Retinal pigment epithelial cell (primary cell): Measurements from ENCODE around the gene IL34.
"Not testable (repeated sequence)": the region's sequence is repeated elsewhere in the genome, so short reads cannot be mapped to it uniquely, and the experiment has no call there.

Experiments
- DNase-seq: peaks from one replicate; pipeline ENCODE4 v3.0.0-alpha.2; 2010; ENCODE audit warnings: low read depth
- H3K4me3 ChIP-seq: 2 replicates; pipeline ENCODE4 v1.5.1; 2011; ENCODE audit warnings: mild to moderate bottlenecking, low read length, control low read depth, moderate library complexity
- TF ChIP-seq, protein P1 (sequence below): conservative IDR thresholded peaks from 2 replicates; pipeline ENCODE4 v1.5.1; 2011; ENCODE audit warnings: low read depth, low read length, control low read depth, inconsistent platforms

The IL34 gene

DNA sequence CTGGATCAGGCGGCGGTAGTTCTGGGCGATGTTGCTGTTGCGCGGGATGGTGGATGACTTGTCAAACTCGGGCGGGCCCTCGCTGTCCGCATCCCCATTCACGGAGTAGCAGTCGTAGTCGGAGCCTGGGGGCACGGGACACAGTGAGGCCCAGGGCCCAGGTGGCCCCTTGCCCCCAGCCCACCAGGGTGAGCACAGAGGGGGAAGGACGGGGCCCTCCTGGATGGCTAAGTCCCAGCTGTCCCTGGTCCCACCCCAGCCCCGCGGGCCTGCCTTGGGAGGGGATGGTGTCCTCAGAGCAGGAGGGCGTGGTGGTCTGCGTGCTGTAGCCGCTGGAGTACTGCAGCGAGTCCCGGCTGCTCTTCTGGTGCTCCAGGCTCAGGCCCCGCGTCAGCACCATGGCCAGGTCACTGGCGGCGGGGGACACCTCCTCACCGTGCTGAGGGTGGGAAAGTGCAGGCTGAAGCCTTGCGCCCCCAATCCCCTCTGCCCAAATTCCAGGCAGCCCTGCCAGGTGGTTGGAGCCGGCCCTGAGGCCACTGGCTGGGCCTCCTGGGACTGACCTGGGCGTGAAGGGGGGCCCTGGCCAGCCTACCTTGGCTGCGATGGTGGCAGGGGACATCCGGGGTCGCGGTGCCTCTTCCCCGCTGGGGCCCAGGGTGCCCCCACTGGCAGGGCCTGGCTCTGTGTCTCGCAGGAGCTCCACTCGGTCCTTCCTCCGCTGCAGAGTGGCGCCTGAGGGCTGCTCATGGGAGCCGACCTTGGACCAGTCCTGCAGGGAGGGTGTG lies 18.2 kb downstream of the IL34 start:
- DNase-seq: no peak
- no peak overlapping the region for H3K4me3 ChIP-seq
- TF ChIP-seq, protein P1, sequence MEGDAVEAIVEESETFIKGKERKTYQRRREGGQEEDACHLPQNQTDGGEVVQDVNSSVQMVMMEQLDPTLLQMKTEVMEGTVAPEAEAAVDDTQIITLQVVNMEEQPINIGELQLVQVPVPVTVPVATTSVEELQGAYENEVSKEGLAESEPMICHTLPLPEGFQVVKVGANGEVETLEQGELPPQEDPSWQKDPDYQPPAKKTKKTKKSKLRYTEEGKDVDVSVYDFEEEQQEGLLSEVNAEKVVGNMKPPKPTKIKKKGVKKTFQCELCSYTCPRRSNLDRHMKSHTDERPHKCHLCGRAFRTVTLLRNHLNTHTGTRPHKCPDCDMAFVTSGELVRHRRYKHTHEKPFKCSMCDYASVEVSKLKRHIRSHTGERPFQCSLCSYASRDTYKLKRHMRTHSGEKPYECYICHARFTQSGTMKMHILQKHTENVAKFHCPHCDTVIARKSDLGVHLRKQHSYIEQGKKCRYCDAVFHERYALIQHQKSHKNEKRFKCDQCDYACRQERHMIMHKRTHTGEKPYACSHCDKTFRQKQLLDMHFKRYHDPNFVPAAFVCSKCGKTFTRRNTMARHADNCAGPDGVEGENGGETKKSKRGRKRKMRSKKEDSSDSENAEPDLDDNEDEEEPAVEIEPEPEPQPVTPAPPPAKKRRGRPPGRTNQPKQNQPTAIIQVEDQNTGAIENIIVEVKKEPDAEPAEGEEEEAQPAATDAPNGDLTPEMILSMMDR: no peak

DNA sequence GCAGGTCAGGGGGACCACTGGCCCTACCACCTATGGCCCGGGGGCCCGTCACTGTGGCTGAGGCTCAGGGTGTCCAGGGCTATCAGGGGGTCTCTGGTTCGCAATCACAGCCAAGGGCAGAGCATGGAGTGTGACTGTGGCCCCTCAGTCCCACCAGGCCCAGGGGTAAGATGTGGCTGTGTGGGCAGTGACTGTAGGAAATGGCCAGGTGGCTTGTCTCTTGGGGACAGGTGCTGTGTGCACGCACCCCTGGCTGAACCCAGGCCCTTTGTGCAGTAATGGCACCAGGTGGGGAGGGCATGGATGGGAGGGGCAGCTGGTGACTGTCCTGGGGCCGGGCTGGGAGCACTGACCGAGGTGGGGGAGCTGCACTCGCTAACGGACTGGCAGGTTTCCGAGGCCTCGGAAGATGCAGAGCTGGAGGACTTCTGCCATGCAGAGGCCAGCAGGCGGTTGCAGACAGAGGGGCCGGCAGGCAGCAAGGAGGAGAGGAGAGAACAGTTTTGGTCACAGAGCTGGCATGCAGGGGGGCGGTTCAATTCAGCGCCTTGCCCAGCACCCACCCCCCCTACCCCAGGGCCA lies 18.8 kb downstream of the IL34 start:
- no peak overlapping the region for H3K4me3 ChIP-seq
- TF ChIP-seq, protein P1: no peak
- no peak for DNase-seq

DNA sequence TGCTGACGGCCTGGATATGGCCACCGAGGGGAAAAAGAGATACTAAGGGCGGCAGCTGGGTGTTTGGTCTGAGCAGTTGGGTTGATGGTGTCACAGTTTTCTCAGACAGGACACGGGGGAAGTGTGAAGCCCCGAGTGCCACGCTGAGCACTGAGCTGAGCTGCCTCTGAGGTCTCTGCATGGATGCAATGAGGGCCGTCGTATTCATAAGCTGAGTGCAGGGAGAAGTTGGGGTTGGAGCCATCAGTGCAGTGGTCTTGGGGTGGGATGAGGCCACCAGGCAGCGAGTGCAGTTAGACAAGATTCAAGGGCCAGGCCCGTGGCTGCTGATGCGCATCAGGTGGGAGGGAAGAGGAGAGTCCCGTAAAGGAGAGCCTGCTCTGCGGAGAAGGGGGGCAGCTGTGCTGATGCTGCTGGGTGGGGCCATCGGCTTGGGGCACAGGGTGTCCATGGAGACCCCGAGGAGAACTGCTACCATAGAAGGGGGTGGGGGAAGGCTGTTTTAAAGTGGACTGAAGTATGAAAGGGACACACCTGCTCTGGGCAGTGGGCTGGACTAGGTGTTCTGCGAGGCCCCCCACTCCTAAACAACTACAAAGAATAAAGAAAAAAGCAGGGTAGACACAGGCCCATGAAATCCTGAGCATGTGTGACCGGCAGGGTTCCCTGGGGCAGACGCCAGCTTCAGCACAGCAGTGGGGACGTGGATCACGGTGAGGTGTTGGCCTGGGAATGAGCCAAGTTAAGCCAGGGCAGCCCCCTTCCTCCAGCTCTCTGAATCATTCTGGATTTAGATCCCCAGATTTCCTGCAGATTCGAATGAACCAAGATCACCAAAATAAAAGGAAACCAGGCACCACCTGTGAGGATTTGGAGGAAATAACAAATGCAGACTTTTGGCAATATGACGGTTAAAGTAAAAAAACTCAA lies 19.7 kb downstream of the IL34 start:
- no peak overlapping the region for H3K4me3 ChIP-seq
- TF ChIP-seq, protein P1: no peak

DNA sequence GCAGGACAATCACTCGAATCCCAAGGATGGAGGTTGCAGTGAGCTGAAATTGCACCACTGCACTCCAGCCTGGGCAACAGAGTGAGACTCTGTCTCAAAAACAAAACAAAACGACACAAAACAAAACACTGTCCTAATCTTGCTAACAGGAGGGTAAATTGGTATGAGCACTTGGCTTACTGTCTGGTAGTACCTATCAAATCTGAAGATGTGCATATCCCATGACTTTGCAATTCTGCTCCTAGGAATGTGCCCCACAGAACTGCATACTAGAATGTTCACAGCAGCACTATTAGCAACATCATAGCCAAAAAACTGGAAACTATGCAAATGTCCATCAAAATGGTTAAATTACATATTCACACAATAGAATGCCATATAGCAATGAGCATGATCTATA lies 23.8 kb downstream of the IL34 start:
- H3K4me3 ChIP-seq: no peak overlapping the region
- TF ChIP-seq, protein P1: no peak
- no peak for DNase-seq

More for the DNA sequence above, 19.7 kb downstream of the IL34 start:
- no peak for DNase-seq

DNA sequence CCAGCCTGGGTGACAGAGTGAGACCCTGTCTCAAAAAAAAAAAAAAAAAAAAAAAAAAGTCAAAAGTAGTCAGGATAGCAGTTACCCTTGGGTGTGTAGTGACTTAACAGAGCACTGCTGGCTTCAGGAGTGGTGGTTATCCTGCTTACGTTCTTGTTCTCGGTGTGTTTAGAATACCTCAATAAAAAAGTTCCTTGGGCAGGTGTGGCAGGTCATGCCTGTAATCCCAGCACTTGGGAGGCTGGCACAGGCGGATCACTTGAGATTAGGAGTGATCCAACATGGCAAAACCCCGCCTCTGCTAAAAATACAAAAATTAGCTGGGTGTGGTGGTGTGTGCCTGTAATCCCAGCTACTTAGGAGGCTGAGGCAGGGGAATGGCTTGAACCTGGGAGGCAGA lies 24.6 kb downstream of the IL34 start:
- not testable (repeated sequence) for DNase-seq, H3K4me3 ChIP-seq

DNA sequence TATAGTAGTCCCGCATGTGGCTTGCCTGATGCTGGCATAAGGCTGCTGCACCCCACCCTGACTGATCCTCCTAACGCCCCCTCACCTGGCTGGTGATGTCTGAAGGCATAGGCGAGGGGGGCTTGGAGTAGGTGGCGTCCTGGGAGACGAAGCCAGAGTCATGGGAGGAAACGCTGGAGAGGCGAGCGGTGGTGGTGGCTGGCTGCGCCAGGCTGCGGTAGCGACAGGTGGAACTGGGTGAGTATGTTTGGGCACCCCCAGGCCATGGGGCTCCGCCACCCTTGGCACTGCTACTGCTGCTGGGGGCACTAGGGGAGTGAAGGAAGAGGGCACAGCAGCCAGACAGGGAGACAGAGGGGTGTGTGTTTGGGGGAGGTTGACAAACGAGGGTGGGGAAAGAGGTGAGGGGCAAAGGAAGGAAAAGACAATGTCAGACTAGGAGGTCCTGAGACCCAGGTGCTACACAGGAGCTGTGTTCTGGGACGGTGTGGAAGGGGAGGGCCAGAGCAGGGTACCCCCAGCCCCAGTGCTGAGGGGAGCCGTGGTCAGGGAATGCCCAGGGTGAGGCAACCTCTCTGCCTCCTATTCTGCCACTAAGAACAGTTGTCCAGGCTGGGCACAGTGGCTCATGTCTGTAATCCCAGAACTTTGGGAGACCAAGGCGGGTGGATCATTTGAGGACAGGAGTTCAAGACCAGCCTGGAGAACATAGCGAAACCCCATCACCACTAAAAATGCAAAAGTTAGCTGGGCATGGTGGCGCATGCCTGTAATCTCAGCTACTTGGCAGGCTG lies 28.1 kb downstream of the IL34 start:
- no peak for DNase-seq
- no peak overlapping the region for H3K4me3 ChIP-seq
- TF ChIP-seq, protein P1: no peak
